Measurements from ENCODE around the gene TTC34.

Gene TTC34

DNA sequence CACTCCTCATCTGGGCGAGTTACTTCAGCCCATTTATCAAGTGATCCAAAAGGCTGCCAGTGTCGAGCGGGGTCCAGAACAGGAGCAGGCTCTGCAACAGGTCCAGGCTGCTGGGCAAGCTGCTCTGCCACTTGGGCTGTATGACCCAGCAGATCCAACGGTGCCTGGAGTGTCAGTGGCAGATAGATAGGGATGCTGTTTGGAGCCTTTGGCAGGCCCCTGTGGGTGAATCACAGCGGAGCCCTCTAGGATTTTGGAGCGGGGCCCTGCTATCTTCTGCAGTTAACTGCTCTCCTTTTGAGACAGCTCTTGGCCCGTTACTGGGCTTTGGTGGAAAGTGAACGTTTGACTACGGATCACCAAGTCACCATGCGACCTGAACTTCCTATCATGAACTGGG is 176.2 kb downstream of the TTC34 start:
- DNase-seq (ENCODE audit: low spot score) = no peak

DNA sequence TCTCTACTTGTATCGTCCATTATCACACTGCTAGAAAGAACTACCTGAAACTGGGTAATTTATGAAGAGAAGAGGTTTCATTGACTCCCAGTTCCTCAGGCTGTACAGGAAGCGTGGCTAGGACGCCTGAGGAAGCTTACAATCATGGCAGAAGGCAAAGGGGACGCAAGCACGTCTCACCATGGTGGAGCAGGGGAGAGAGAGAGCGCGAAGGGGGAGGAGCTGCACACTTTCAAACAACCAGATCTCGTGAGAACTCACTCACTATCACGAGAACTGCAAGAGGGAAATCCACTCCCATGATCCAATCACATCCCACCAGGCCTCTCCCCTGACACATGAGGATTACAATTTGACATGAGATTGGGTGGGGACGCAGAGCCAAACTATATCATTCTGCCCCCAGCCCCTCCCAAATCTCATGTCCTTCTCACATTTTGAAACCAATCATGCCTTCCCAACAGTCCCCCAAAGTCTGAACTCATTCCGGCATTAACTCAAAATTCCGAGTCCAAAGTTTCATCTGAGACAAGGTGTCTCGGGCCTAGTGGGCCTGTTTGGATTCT is 176.7 kb downstream of the TTC34 start:
- DNase-seq (ENCODE audit: low spot score) = no peak

DNA sequence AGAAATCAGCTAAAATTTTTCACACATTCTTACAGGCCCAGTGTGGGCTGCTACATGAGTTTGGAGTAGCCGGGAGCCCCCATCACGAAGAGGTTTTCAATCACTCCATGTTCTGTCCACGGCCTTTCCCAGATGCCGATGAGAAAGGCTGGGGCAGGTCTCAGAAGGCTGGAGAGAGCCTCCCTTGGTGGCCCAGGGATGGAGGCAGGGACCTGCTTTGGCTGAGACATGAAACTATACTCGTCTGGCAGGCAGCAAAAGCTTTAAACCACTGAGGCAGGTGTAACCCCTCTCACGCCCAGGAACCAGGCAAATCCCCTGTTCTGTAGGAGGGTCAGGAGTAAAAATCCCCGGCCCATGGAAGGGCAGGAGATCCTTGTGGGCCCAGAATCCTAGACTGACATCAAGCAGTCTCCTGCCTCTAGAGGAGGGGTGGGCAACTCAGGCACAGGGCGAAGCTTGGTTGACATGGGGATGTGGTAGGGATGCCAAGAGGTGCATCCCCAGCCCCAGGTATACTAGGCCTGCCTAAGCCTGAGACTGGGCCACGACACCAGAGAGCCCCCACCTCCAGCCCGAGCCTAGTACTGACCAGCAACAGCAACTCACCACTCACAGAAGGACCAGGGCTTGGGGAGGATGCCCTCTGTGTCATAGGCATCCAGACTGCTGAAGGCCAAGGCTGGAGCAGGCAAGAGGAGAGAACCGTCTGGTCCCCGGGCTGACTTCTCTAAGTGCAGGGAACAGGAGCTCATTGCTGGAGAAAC is 177.7 kb downstream of the TTC34 start:
- DNase-seq (ENCODE audit: low spot score) = no peak

DNA sequence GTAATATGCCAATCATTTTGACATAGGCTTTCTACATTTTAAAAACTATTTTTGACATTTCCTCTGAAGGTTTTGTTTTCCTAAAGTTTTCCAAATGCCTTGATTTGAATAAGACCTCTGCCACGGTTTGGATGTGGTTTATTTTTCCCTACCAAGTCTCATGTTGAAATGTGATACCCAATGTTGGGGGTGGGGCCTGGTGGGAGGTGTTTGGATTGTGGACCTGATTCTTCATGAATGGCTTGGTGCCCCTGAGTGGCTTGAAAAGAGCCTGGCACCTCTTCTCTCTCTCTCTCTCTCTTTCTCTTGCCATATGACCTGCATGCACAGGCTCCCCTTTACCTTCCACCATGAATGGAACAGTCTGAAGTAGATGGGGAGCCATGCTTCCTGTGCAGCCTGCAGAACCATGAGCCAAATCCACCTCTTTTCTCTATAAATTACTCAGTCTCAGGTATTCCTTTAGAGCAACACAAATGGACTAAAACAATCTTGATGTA is 183.5 kb downstream of the TTC34 start:
- DNase-seq (ENCODE audit: low spot score) = no peak

DNA sequence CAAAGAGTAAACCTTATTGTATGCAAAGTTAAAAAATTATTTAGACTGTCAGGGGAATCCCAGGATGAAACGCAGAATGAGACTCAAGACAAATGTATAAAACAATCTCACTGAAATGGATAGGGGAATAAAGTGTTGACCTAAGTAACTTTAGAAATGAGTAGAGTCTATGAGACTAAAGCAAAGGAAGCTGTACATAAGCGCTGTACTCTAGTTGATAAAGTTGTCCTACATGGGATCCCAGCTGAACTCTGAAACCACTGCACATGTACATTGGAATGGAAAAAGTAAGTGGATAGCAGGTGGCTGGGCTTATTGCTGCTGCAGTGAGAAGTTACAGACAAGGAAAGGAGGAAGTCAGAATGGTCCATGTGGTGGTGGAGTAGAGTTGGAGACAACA is 187.3 kb downstream of the TTC34 start:
- no peak for DNase-seq (ENCODE audit: low spot score)

DNA sequence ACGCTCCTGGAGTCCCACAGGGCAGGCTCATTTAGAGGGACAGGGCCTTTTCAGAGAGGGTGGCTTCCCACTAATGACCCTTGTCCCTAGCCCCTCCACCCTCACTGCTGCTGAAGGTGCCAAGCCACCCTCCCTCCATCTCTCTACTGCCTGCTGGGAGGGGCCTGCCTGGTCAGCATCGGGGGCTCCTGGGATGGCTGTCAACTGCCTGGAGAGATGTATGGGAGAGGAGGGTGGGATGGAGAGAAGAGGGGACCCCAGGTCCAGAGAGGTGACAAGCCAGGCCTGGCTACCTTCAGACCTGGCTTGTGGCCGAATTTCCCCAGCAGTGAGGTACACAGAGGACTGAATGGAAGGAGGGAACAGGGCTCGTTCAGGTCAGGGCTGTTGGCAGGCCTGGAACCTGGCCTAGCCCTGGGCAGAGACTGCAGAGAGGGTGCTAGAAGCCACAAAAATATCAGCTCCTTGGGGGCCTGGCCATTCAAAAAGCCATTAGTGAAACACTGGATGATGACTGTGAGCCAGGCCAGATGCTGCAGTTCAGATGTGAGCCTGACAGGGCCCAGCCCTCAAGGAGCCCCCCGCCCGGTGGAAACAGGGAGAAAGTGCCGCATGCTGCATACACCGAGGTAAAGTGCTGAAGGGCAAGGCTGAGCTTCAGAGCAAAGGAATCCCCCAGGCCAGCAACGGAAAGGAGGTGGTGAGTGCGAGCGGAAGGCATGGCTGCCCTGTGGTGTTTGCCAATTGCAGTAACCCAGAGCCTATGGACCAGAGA is 188.7 kb downstream of the TTC34 start:
- no peak for DNase-seq (ENCODE audit: low spot score)

DNA sequence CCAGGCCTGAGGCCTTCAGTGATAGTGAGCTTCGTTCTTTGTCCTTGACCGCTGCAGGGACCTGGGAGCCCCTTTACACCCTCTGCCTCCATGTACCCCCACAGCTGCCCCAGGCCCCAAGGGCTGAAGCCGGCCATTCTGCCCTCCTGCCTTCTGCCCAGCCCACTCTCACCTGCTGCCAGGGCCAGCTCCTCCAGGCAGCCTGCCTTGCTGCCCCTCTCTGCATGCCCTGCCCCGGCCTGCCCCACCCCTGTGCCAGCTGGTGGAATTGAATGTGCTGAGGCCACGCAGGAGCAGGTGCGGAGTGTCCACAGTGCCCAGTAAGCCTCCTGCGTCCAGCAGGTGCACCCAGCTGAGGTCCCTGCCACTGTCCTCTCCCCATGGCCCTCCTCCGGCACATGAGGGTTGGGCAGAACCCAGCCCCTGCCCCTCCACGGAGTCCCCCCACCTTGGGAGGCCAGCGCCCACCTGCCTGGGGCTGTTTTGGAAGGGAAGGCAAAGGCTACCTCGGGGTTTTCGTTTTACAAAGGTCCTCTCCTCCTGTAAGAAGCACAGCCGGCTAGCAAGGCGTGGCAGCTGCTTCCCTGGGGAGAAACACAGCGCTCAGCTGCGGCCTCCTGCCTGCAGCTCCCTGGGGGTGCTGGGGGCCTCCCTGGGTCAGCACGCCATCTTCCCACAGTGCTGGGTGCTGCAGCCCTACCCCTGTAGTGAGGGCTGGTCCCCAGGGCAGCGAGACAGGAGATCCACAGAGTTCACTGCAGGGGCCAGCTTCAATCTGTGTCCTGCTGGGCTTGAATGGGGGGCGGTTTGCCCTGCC is 189.7 kb downstream of the TTC34 start:
- DNase-seq (ENCODE audit: low spot score) = no peak

DNA sequence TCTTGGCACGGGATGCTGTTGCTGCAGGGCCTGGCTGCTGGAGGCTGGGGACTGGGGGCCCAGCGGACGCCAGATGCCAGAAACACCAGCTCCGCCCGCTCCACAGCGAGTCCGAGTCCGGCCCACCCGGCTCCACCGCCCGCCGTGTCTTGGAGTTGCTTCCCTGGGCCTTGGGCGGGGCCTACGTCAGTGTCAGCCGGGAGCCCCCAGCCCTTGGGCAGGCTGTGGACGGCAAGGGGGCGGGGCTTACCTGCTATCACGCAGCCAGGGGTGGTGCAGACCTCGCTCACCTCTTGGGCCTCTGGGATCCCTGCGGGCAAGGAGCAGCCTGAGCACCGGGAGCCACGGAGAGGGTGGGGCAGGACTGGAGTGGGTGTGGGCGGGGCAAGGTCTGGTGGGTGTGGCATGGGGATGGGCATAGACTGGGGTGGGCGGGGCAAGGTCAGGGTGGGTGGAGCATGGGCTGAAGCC is 190.4 kb downstream of the TTC34 start:
- DNase-seq (ENCODE audit: low spot score) = peak; percentile 6

DNA sequence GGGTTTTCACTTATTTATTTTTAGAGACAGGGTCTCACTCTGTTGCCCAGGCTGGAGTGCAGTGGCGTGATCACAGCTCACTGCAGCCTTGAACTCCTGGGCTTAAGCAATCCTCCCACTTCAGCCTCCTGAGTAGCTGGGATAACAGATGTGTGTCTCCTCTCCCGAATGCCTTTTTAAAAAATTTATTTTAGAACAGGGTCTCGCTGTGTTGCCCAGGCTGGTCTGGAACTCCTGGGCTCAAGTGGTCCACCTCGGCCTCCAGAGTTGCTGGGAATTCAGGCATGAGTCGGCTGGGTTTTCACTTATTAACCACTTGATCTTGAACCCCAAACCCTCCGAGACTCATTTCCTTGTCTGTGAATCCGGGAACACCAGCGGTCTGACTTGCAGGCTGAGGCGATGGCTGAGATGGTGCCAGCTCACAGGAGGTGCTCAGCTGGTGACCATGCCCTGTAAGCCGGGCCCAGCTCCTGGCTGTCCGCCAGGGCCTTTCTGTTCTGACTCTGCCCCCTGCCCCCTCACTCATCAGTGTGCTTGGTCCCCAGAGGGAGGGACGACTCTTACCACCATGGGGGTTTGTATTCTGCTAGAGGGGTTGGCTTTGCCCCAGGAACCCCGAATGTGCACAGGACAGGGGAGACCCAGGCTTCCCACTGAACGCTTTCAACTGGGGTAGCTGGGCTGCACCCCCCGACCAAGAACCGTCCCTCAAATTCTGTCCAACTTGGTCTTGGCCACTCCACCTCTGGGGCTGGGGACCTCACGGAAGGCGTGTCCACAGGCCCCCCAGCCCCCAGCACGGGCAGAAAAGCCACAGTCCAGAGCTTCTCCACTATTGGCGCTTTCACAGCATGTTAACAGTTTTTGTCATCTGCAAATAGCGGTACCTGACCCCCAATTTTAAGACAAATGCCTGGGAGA is 191.2 kb downstream of the TTC34 start:
- peak; percentile 50 for DNase-seq (ENCODE audit: low spot score)

DNA sequence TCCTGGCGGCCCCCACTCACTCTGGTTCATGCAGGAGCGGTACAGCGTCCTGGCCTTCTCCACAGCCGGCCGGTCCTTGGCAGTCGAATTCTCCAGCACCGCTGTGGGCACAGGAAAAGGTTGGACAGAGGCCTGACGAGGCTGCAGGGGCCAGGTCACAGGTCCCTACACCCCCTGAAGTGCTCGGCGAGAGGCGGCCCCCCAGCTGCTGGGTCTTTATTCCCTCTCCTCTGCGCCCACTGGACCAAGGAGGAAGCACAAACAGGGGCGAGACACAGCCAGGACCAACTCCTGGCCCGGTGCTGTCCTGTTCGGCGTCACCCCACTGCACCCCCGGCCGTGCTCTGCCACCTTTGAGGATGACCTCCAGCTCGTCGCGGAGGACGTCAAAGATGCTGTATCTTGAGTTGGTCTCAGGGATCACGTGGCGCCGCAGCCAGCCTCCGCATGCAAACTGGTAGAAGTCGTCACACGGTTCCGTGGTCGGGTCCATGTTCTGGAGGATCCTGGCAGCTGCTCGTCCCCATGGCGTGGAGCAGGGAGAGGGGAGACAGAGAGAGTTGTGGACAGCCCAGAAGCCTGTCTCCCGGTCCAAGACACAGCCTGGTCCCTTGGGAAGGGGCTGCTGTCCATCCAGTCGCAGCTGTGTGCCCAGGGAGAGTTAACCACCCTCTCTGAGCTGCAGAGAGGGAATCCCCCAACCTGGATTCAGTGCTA is 192.0 kb downstream of the TTC34 start:
- DNase-seq (ENCODE audit: low spot score) = no peak

DNA sequence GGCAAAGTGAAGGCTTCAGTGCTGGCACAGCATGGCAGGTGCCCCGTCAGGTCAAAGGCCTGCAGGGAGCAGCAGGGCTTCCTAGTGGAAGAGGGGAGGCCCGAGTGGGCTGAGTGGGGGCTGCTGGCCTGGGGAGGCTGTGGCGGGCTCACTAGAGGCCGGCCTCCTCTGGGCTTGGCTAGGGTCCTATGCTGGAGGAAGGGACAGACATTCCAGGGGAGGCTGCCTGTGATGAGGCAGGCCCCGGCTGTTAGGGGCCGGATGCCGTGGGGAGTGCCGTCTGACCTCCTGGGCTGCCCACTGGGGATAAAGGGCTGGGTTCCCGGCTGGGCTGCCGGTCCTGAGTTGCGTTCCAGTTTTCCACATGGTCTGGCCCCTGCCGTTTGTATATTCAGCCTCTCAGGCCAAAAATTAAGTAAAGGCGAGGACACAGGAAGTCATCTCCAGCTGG is 193.8 kb downstream of the TTC34 start:
- DNase-seq (ENCODE audit: low spot score) = no peak

DNA sequence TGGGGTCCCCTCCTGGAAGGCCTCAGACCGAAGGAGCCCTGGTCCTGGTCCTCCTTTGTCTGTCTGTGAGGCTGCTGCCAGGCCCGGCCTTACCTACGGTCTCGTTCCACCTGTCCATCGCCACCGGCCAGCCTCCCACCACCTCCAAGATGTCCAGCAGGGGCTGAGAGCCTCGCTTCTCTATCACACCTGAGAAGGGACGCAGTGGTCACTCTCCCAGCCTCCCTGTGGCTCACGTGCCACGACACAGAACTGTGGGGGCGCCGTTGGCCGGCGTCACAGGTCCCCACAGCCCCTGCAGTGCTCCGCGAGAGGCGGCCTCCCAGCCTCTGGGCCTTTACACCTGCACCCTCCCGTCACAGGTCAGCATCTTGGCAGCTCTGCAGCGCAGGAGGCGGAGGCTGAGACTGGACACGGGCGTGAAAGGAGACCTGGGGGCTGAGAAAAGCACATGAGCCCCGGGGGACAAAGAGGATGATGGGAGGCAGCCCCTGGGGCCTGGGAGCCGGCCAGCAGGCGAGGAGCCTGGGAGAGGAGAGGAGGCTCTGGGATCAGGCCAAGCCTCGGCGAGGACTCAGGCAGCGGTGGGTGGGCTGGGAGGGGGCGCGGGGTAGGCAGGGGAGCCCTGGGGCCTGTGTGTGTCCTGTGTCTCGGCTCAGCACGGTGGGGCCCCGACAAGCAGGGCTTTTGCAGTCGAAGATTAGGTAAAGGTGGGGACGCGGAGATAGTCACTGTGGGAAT is 194.4 kb downstream of the TTC34 start:
- no peak for DNase-seq (ENCODE audit: low spot score)

DNA sequence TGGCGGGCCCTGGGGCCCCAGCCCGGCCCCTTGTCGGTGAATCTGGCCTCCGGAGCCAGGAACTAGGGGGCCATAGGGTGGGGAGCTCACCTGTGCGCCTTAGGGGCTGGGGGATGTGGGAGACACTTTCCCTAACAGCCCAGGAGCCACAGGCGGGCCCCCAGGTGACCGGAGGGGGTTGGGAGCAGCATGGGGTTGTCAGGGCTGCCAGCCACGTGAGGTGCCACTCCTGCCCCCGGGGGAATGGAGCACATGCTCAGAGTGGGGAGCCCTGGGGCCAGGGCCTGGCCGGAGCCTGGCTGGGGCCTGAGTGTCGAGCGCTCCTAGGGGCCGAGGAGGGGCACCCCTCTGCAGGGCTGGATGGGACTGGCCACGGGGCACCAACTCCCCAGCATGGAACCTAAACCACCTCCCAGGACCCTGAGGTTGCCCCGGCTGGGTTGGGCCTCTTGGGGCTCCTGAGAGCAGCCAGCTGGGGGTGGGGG is 195.1 kb downstream of the TTC34 start:
- DNase-seq (ENCODE audit: low spot score) = no peak

DNA sequence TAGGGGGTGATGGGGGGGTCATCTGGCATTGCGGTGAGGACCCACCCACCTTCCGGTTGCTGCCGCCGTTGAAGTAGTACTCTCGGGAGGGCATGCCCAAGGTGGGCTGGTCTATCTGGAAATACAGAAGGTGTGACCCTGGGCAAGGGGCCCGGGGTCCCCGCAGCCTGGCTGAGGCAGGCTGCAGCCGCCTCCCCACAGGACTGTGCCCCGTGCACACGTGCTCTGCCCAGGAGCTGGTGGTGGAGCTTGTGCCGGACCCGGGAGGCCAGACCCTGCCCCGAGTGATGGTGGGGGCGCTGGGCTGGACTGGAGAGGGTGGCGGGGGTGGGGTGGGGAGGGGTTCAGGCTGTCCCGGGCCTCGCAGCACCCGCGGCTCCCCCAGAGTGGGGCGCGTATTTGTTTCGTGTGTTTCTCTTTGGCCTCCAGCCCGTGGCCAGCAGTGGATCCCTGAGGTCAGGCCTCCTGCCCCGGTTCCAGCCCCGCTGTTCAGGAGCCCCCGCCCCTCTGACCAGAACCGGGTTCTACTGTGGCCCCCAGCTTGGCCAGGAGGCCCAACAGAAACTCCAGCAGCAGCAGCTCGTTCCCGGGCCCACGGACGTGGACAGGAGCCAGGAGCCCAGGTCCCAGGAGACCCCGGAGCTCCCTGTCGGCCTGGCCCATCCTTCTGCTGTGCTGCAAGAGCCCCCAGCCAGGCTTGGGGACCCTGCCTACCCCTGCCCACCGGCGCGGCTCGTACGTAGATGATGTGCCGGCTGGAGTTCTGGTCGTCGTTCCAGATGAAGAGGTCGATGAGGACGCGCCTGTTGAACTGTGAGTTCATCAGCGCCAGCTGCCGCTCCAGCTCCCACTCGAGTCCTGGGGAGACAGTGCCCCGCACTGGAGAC is 195.7 kb downstream of the TTC34 start:
- DNase-seq (ENCODE audit: low spot score) = no peak

DNA sequence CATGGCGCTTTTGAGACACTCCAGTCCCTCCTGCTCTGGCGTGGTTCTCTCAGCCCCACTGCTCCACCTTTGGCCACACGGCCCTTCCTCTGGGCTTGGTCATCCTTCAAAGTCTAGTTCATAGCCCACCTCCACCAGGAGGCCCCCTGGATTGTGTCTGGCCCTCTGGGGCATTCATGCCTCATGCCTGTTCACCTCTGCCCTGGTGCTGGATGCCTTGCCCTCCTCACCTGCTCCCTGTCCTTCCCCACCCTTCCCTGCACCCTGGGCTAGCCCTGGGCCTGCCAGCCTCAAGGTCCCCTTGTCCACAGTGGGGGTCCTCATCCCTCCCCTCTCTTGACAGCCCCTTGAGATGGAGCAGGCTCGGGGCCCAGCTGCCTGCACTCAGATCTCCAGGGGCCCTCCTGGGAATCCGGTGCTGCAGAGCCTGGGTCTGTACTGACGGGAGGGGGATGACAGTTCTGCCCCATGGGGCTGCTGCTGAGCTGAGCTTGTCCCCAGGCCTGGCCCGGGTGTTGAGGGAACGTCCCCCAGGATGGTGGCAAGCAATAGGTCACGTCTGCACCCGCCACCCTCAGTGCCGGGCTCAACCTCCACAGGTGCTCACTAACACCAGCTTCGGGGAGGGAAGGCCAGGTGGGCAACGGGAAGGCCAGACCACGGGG is 196.5 kb downstream of the TTC34 start:
- no peak for DNase-seq (ENCODE audit: low spot score)

DNA sequence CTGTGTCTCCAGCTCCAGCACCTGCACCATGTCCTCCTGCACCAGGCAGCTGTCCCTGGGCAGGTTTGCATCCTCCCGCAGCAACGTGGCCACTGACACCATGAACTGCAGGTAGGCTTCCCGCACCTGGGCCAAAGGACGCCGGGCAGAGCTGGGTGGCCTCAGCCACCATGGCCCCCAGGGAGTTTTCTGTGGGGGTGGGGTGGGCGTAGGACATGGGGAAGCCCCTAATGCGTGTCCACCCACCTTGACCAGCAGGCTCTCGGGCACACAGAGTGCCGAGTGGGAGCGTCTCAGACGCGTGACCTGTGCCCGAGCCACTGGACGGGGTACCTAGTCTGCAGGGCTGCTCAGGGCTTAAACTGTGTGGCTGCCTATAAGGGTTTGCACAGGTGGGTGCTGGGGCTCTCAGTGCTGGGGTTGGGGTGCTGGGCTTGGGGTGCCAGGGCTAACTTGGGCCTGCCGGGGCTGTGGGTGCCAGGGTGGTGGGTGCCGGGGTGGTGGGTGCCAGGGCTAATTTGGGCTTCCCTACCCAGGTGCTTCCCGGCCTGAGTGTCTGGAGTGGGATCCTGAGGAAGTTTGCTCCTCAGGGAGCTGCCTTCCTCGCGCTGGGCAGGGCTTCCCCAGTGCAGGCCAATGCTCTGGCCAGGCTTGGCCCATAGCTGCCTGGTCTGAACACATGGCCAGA is 197.2 kb downstream of the TTC34 start:
- DNase-seq (ENCODE audit: low spot score) = no peak

DNA sequence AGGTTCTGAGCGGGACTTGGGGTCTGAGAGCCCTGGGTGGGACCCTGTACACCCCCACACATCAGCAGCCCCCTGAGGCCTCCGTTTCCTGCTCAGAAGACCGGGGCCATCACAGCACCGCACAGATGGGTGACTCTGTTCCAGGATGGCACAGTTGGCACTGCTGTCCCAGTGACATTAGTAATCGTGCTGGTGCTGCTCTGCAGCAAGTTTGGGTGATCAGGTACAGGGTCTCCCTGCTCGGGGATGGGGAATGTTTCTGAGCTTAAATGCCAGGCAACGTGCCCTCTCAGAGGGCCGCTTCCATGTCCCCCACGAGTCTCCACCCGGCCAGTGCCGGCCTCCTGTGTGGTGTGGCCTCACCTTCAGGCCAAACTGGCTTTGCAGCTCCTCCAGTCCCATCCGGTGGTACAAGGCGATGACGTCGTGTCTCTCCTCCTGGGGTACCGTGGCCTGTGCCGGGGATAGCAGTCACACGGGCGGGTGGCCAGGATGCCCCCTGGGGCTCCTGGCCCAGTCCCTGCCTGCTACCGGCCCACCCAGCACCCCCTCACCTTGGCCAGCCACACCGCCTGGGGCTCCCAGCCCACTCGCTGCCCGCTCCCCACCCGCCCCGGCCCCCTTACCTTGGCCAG is 197.9 kb downstream of the TTC34 start:
- DNase-seq (ENCODE audit: low spot score) = no peak
